Measurements from ENCODE around the gene FNBP1L. TPM values are rescaled to one million over a fixed set of nuclear protein-coding genes. Genes with fewer than 3 reads are reported as not detected.

Gene FNBP1L
- total and polyA plus RNA-seq, 9 of the 15 experiments (the other 6 are each of a cell fraction or from before 2014, with no cell fraction given): 1.4 to 6.9 (median 5.9) TPM

GRCh38 chr1:93503816-93504215, 55.9 kb downstream of the FNBP1L start:
- no peaks in the 10 kb centered on the region; the same call in 1 of the 3 replicates for H3K36me3 ChIP-seq (ENCODE audit: control insufficient read depth, insufficient read depth, low read length)
- FAIRE-seq (no peak), DNase-seq (ENCODE audit: extremely low read depth in 1 of 4, low spot score in 3 of 4) (no peak), ATAC-seq (no peak)
- peaks cover 4% of the 10 kb centered on the region for H3K9me3 ChIP-seq (replicated peaks; ENCODE audit: control insufficient read depth, insufficient read depth, low read depth, low read length)
- H3K4me1 ChIP-seq (replicated peaks in 1 of 2; ENCODE audit: control insufficient read depth in 2 of 2, insufficient read depth in 2 of 2, low read length in 2 of 2): peaks cover 4 to 47% of the 10 kb centered on the region in 2 experiments; a peak in 4 of 5 replicates
- no TSS peak for BruUV-seq (replicated peaks)
- 0 out of 2 replicates have a peak, but pooled peaks have one; percentile 15 for TF ChIP-seq SPI1 (IDR thresholded peaks at IDR 0.05; ENCODE audit: borderline replicate concordance, low read depth, low read length)
- TF ChIP-seq NR1H2 (CRISPR knock-in tag; IDR thresholded peaks at IDR 0.05): no peak
- TF ChIP-seq CREB3 (tag; conservative IDR thresholded peaks at IDR 0.05; ENCODE audit: low read depth): no peak
- no peak for TF ChIP-seq HNRNPH1 (optimal IDR thresholded peaks at IDR 0.05; ENCODE audit: low read depth, low read length)
- peak; percentile 86 for TF ChIP-seq MYNN (IDR thresholded peaks at IDR 0.05)
- TF ChIP-seq MYNN (CRISPR knock-in tag; IDR thresholded peaks at IDR 0.05): no peak
- TF ChIP-seq DMBX1 (CRISPR knock-in tag; IDR thresholded peaks at IDR 0.05; ENCODE audit: borderline replicate concordance): no peak
- TF ChIP-seq ZBTB8A (IDR thresholded peaks at IDR 0.05; ENCODE audit: partially characterized antibody): no peak
- TF ChIP-seq MCM2 (IDR thresholded peaks at IDR 0.05; ENCODE audit: low read depth): no peak
- no peaks in the 10 kb centered on the region for H3K9me1 ChIP-seq (ENCODE audit: control insufficient read depth, insufficient read depth, low read length)
- peak overlapping the region; percentile 59; the same call in 1 of the 2 replicates for H3K4me2 ChIP-seq (ENCODE audit: insufficient read depth, low read length)
- peak overlapping the region; percentile 60 for H2AFZ ChIP-seq (ENCODE audit: low read depth, low read length)
- H3K4me3 ChIP-seq: no peak overlapping the region
- H3K27ac ChIP-seq (ENCODE audit: extremely low read depth, low read depth, low read length): peak overlapping the region; percentile 81
- intact Hi-C loops (cut with micrococcal nuclease): loop anchor here (5.0 to 10.0 kb wide), 2 partner anchors 57 to 61 kb away; partner anchors contain the start of gene FNBP1L
- POLR2A ChIA-PET: interaction anchor here (1.0 to 1.1 kb wide), 3 partner anchors 15 to 57 kb away, joined by 3 to 4 read pairs (median 3); no protein-coding TSS in a partner anchor
- H3K27me3 ChIP-seq (ENCODE audit: control insufficient read depth in 2 of 2, insufficient read depth in 2 of 2, low read length in 2 of 2): no peaks in the 10 kb centered on the region
- CTCF ChIA-PET (ENCODE audit: low intra/inter-chr PET ratio): no interaction called here
- H3K79me2 ChIP-seq (ENCODE audit: control insufficient read depth, insufficient read depth, low read length): peaks cover 17% of the 10 kb centered on the region; the same call in 1 of the 3 replicates
- H3K9ac ChIP-seq (ENCODE audit: insufficient read depth in 1 of 2, low read depth in 2 of 2, low read length in 2 of 2): peak overlapping the region in 1 of 2 experiments; percentile 67; a peak in 2 of 4 replicates
- H4K20me1 ChIP-seq (replicated peaks; ENCODE audit: control insufficient read depth, insufficient read depth, low read length): no peaks in the 10 kb centered on the region
- in situ Hi-C loops (cut with MboI): no loop called here
